ENCODE results near the gene RGS6.

Gene RGS6

DNA sequence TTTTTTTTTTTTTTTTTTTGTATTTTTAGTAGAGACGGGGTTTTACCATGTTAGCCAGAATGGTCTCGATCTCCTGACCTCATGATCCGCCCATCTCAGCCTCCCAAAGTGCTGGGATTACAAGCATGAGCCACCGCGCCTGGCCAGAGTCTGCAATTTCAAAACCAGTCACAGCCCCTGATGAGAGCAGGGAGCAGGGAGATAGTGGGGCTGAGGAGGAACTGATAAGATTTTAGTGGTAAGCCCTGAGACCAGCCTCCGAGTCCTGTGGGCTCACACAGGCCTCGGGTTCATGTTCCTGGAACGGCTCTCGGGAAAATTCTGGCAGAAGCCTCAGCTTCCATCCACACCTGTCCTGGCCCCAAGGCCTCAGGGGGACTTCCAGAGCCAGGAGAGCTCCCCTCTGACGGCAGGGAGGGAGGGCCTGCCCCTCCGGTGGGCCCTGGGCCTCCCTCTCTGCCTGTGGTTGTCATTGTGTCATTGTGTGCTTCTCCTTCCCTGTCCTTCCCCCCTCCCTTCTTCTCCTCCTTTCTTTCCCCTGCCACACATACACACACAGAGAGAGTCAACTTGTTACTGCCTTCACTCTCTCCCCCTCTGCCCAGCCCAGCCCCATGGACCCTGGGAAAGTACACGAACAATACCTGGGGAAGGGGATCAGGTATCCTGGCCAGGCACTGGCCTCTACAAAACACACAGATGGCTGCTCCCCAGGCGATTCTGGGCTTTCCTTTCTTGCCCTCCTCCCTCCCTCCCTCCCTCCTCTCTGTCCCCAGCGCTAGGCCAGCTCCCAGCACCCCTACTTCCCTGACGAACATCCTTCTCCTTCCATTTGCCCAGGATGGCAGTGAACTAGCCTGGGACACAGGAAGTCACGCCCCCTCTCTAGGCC, 667.6 kb downstream of the RGS6 start:
- Mint-ChIP-seq H3K27me3 (peaks cover 18% of the 10 kb centered on the region), H3K27ac (no peak overlapping the region), H3K4me3 (no peak overlapping the region)

DNA sequence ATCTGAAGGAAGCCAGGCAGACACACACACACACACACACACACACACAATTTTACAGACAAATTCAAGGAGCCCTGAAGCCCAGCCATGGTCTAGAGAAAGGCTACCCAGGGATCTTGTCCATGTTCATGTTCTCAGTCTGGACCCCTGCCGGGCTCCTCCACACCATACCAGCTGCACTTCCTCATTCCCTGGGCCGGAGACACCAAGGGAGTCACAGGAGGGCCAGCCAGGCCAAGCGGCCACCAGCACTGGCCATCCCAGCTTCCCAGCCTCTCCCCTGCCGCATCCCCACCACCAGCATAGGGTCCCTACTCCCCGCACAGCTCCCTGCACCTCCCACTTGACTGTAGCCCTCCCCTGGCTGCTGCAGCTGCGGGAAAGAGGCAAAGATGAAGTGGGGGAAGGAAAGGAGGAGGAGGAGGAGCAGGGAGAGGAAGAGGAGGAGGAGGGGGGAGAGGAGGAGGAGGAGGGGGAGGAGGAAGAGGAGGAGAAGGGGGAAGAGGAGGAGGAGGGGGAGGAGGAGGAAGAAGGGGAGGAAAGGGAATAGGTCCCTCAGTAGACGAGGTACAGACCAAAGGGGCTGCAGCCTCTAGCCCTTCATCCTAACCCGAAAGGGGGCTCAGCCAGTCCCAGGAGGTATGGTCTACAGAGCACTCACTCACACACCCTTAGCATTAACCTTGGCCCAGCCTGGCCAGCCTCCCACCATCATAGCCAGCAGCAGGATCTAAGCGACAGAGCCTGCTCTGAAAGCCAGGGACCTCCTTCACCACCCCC, 668.5 kb downstream of the RGS6 start:
- H3K36me3 Mint-ChIP-seq (ENCODE audit: low read depth): no peaks in the 10 kb centered on the region
- no peaks in the 10 kb centered on the region for H3K9me3 Mint-ChIP-seq
- H3K4me1 Mint-ChIP-seq (ENCODE audit: low read depth): peaks cover 16% of the 10 kb centered on the region
- peaks cover 9% of the 10 kb centered on the region for H3K27me3 Mint-ChIP-seq
- no peak overlapping the region for H3K4me3 Mint-ChIP-seq
- no peak overlapping the region for H3K27ac Mint-ChIP-seq

More for the DNA sequence above, 667.6 kb downstream of the RGS6 start:
- Mint-ChIP-seq H3K36me3 (ENCODE audit: low read depth) (no peaks in the 10 kb centered on the region), H3K4me1 (ENCODE audit: low read depth) (peaks cover 25% of the 10 kb centered on the region), H3K9me3 (no peaks in the 10 kb centered on the region)

DNA sequence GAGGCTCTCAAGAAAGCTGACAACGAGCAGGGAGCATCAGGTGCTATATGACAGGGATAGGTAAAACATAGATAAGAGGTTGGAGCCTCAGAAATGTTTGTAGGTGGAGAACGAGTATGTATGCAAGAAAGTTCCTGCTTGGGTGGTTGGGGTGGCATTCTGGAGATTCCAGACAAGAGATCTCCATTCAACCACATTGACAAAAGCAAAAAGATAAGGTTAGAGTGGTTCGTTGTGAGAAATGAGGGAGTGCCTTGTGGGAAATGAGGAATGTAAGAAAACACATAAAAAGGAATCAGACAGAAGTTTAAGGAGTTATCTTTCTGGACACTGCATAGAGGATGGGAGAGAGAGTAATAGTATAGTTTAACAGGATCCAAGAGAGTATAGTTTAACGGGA, 671.4 kb downstream of the RGS6 start:
- Mint-ChIP-seq H3K27ac (no peak overlapping the region), H3K4me1 (ENCODE audit: low read depth) (peaks cover 4% of the 10 kb centered on the region), H3K4me3 (no peak overlapping the region), H3K36me3 (ENCODE audit: low read depth) (no peaks in the 10 kb centered on the region), H3K9me3 (no peaks in the 10 kb centered on the region), H3K27me3 (no peaks in the 10 kb centered on the region)

DNA sequence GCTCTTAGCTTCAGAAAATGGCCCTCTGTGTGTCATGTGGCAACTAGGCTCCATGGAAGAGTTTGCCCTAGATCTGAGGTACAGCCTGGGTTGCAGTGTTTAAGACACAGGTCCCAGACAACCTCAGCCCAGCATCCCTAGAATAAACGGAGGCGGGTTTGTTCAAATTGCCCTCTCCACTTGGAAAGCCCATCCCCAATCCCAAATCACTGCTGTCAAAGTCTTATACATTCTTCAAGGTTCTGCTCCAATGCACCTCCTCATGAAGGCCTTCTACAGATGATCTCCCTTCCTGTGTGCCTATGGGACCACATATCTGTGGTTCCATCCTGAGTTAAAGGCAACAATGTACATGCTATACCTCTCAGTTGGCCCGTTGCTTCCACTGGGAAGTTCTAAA, 671.9 kb downstream of the RGS6 start:
- peaks cover 4% of the 10 kb centered on the region for H3K4me1 Mint-ChIP-seq (ENCODE audit: low read depth)
- no peak overlapping the region for H3K4me3 Mint-ChIP-seq
- H3K27me3 Mint-ChIP-seq: peaks cover 4% of the 10 kb centered on the region
- no peaks in the 10 kb centered on the region for H3K9me3 Mint-ChIP-seq
- no peak overlapping the region for H3K27ac Mint-ChIP-seq
- no peaks in the 10 kb centered on the region for H3K36me3 Mint-ChIP-seq (ENCODE audit: low read depth)

DNA sequence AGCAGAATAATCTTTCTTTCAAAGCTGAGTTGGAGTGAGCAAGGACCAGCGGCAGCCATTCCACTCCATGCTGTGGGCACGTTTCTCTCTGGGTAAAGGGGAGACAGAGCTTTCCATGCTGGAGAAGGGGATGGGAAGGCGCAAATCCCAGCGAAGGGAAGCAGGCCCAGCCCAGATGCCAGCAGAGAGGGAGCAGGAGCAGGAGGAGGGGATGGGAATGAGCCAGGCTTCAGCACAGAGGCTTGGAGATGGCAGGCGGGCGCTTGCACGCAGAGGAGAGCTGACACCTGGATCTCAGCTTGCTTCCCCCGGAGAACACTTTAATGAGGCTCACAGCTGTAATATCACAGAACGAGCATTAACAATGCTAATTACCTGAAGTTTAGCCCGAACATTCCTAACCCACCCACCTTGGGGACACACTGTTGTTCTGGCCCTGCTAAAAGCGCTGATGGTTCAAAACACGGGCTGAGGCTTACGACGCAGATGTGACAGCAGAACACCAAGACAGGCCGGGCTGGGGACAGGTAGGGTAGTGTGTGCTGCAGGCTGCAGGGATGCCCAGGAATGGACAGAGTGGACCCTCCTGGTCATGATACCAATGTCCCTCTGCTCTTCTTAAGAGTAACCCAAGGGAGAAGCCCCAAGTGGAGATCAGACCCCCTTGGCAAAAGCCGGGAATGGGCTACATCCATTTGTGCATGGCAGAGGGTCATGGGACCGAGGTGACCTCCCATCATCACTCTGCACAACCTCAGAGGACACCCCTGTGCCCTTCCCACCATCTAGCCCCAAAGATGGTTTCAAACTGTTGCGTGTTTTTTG, 673.1 kb downstream of the RGS6 start:
- Mint-ChIP-seq H3K27ac (no peak overlapping the region), H3K27me3 (peaks cover 7% of the 10 kb centered on the region), H3K9me3 (no peaks in the 10 kb centered on the region), H3K4me3 (no peak overlapping the region), H3K4me1 (ENCODE audit: low read depth) (peaks cover 4% of the 10 kb centered on the region), H3K36me3 (ENCODE audit: low read depth) (no peaks in the 10 kb centered on the region)

DNA sequence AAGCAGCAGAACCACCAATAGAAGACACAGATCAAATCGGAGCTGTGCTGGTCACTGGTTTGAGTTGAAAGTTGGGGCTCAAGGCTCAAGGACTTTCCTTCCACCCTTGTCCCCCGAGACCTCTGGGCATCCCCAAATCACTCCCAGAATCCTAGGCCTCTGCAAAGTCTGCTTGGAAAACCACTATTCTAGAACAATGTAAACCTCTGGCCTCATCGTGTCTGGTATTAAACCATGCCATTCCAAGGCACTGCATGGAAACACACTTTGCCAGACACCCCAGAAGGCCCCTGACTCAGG, 673.6 kb downstream of the RGS6 start:
- Mint-ChIP-seq H3K9me3 (no peaks in the 10 kb centered on the region), H3K4me1 (ENCODE audit: low read depth) (peaks cover 4% of the 10 kb centered on the region), H3K4me3 (no peak overlapping the region), H3K27ac (no peak overlapping the region), H3K36me3 (ENCODE audit: low read depth) (no peaks in the 10 kb centered on the region), H3K27me3 (peaks cover 7% of the 10 kb centered on the region)

DNA sequence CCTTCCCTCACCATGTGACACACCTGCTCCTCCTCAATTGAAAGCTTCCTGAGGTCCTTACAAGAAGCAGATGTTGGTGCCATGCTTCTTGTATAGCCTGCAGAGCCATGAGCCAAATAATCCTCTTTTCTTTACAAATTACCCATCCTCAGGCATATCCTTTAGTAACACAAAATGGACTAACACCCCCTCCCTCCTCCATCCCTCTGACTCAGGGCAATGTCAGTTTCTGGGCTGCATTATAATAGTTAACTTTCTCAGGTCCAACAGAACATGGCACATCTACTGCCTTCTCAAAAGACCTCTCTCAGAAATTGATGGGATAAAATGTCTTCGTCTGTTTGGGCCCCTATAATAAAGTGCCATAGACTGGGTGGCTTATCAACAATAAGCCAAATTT, 674.6 kb downstream of the RGS6 start:
- no peak overlapping the region for H3K4me3 Mint-ChIP-seq
- no peaks in the 10 kb centered on the region for H3K36me3 Mint-ChIP-seq (ENCODE audit: low read depth)
- H3K9me3 Mint-ChIP-seq: no peaks in the 10 kb centered on the region
- H3K27ac Mint-ChIP-seq: no peak overlapping the region
- peaks cover 7% of the 10 kb centered on the region for H3K27me3 Mint-ChIP-seq
- H3K4me1 Mint-ChIP-seq (ENCODE audit: low read depth): peaks cover 4% of the 10 kb centered on the region

DNA sequence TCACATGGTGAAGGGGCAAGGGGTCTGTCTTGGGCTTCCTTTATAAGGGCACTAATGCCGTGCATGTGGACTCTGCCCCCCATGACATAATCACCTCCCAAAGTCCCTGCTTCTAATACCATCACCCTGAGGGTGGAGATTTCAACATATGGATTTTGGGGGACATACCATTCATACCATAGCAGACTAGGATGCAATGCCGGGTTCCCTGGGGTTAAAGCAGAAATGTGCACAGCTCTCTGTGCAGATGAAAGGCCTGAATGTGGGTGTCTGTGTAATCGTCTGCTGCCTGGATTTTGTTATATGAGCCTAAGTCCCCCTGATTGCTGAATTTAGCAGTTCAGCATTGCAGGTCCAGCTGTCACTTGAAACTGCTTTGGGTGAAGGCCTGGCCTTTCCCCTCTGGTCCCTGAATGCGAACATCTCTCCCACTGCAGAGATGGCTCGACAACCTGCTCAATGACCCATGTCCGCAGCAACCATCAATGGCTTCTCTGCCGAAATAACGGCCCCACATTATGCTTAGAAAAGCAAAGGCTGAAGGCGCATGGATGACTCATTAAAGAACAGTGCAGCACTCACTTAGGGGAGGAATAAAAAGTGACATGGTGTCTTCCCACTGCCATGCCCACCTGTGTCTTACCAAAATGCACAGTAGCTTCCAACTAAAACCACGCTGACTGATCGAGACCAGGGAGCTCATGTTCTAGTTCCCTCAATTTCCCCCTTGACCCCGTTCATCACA, 675.3 kb downstream of the RGS6 start:
- peaks cover 10% of the 10 kb centered on the region for H3K27me3 Mint-ChIP-seq
- no peaks in the 10 kb centered on the region for H3K36me3 Mint-ChIP-seq (ENCODE audit: low read depth)
- no peak overlapping the region for H3K27ac Mint-ChIP-seq
- peaks cover 4% of the 10 kb centered on the region for H3K4me1 Mint-ChIP-seq (ENCODE audit: low read depth)
- no peak overlapping the region for H3K4me3 Mint-ChIP-seq
- H3K9me3 Mint-ChIP-seq: no peaks in the 10 kb centered on the region

DNA sequence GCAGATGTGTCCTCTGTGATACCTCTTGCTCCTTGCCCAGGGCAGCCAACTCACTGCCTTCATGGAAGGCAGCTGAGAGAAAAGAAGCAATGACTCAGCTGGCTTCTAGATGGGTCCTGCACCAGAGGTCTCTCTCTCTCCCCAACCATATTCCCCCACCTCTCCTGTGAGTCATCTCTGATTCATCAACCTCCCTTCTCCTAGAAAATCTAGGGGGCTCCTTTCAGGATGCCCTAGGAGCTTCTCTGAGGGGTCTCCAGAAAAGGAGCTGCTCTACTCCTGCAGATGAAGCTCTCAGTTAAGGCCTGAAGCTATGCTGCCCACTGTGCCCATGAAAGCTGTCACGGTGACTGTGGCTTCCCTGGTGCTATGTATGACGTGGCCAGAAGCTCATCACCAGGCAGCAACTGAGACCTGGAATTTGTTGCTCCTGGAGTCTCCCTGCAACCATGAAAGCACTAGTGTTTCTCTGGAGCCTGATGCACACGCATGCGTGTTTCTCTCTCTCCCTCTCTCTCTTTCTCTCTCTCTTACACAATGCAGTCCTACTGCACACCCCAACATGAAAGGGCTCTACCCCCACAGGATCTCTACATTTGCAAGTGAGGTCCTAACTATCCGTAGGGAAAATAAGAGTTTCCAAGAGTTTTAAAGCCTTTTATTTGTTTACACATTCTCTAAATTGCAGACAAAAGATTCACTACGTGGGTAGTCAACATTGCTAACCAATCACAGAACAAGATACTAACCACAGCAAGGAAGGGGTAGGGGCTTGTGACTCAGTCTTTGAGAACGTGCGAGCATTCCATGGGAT, 676.4 kb downstream of the RGS6 start:
- Mint-ChIP-seq H3K27me3 (peaks cover 10% of the 10 kb centered on the region), H3K4me1 (ENCODE audit: low read depth) (peaks cover 4% of the 10 kb centered on the region), H3K9me3 (no peaks in the 10 kb centered on the region)

DNA sequence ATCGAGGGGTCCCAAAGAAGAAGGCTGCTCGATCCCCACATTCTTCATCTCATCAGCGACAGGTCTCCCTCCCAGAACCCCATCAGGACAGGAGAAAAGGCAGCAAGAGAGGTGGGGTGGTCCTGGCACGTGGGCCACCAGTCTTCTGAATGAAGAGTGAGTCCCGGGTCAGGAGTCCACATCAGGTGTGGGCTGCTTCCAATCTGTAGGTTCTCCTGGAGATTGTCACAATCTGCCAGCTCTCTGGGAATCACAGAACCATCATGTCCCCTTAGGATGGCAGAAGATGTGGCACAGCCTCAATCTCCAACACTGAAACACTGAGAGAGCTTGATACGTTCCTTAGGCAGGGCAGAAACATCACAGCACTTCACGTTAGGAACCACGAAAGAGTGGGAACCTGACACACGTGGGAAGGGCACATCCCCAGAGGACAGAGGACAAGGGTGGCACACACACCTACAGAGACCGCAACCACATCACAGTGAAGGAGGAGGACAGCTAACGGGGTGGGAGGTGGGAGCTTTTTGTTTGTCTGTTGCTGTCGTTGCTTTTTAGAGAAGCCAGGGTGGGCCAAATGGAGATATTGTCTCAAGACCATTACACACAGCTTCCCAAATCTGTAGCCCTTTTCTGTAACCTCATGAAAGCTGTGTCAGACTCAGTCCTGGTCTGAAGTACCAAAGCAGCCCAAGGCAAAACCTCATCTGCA, 677.1 kb downstream of the RGS6 start:
- Mint-ChIP-seq H3K9me3 (no peaks in the 10 kb centered on the region), H3K4me1 (ENCODE audit: low read depth) (peaks cover 4% of the 10 kb centered on the region), H3K4me3 (no peak overlapping the region), H3K27me3 (peaks cover 10% of the 10 kb centered on the region), H3K27ac (no peak overlapping the region), H3K36me3 (ENCODE audit: low read depth) (no peaks in the 10 kb centered on the region)

More for the DNA sequence above, 676.4 kb downstream of the RGS6 start:
- Mint-ChIP-seq H3K4me3 (no peak overlapping the region), H3K27ac (no peak overlapping the region), H3K36me3 (ENCODE audit: low read depth) (no peaks in the 10 kb centered on the region)

DNA sequence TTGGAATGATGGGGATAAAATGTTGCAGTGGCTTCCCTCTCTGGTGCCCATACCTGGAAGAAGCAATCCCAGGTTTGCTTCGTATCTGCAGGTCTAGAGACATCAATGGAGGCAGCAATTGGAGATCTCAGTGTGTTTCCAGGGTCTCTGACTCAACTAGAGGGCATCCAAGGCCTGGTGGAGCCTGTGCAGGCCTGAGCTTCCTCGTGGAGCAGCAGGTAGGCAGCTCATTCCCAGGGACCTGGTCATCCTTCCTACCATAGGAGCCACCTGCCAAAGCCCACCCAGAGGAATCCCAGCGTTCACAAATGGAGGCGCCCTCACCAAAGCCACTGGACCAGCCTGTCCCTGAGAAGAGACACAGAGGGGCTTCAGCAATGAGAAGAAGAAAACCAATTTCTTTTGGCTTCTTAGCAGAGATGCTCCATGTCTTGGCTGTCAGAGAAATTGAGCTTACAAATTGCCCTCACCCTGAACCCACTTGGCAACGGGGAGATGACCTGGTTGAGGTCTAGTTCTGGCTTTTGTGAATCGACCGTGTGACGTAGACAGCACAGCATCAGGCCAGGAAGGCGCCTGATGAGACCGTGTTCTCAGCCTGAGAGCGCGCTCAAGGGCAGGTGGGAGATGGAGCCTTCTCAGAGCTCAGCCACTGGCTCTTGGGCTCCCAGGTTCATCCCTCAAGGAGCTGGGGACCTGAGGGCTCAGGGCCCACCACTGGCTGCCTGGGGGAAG, 678.0 kb downstream of the RGS6 start:
- H3K4me1 Mint-ChIP-seq (ENCODE audit: low read depth): peaks cover 4% of the 10 kb centered on the region
- H3K4me3 Mint-ChIP-seq: no peak overlapping the region
- H3K27ac Mint-ChIP-seq: no peak overlapping the region
- H3K36me3 Mint-ChIP-seq (ENCODE audit: low read depth): no peaks in the 10 kb centered on the region
- H3K27me3 Mint-ChIP-seq: peaks cover 10% of the 10 kb centered on the region
- H3K9me3 Mint-ChIP-seq: no peaks in the 10 kb centered on the region

DNA sequence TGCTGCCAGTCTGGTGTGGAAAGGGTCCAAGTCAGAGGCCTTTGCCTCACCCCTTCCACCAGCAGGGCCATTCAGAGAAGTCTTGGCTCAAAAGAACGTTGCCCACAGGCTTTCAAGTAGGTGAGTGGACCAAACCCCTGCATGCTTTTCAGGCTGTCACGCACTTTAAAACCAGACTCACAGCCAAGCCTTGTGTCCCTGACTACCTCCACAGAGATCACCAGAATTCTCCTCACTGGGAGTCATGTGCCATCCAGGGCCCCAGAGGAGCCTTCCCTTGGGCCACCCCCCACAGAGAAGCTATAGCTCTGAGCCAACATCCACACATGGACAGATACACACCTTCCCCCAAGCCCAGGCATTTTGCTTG, 678.6 kb downstream of the RGS6 start:
- Mint-ChIP-seq H3K4me3 (no peak overlapping the region), H3K27ac (no peak overlapping the region), H3K36me3 (ENCODE audit: low read depth) (no peaks in the 10 kb centered on the region), H3K9me3 (no peaks in the 10 kb centered on the region), H3K4me1 (ENCODE audit: low read depth) (peaks cover 4% of the 10 kb centered on the region), H3K27me3 (peaks cover 10% of the 10 kb centered on the region)

DNA sequence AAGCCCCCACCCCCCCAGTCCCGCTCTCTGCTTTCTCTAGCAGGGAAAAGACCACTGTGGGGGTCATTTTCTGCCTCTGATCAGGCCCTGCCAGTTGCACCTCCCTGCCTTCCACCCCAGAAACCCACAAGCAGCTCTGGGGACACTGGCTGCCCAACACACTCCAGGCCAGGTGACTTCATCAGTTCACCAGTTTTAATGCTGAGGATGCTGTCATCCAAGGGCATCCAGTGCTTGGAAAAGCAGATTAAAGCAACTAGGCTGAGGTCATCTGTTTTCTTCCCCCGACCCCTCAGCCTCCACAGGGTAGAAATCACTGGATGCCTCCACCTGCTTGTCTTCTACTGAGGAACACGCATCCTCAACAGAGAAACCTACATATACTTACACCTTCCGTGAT, 679.3 kb downstream of the RGS6 start:
- Mint-ChIP-seq H3K4me3 (no peak overlapping the region), H3K9me3 (no peaks in the 10 kb centered on the region), H3K27ac (no peak overlapping the region), H3K27me3 (peaks cover 10% of the 10 kb centered on the region), H3K36me3 (ENCODE audit: low read depth) (no peaks in the 10 kb centered on the region), H3K4me1 (ENCODE audit: low read depth) (peaks cover 4% of the 10 kb centered on the region)
